ENCODE results near the gene BLOC1S1. TPM values are rescaled to one million over a fixed set of nuclear protein-coding genes. Genes with fewer than 3 reads are reported as not detected.

Gene BLOC1S1
- total and polyA plus RNA-seq, 7 donors, result 127 to 260 (median 185) TPM

- DNase-seq (no peak), ATAC-seq (no peak)
- Histone ChIP-seq H3K9me3 (no peaks in the 10 kb centered on the region), H3K27me3 (ENCODE audit: insufficient read depth in 3 of 3, low read length in 2 of 3) (no peaks in the 10 kb centered on the region), H3K4me1 (no peaks in the 10 kb centered on the region), H3K4me3 (no peak overlapping the region), H3K36me3 (ENCODE audit: insufficient read depth in 1 of 2, low read depth in 1 of 2) (peaks cover 0 to 53% of the 10 kb centered on the region in 2 donors), H3K27ac (no peak overlapping the region)
- TF ChIP-seq CTCF (IDR thresholded peaks at IDR 0.05), result no peak
- intact Hi-C loops (cut with DNase I), result no loop called here
- 54 to 67% (median 57%) methylated on average over 5 of the region's 5 CpGs for WGBS, 3 donors
Measured at GRCh38 chr12:55765736-55766290, 50.0 kb downstream of the BLOC1S1 start.

GRCh38 chr12:55767156-55767555 lies 51.3 kb downstream of the BLOC1S1 start:
- no peaks in the 10 kb centered on the region for H3K27me3 ChIP-seq (ENCODE audit: insufficient read depth in 3 of 3, low read length in 2 of 3)
- ATAC-seq (no peak), DNase-seq (no peak)
- H3K27ac ChIP-seq, result no peak overlapping the region
- peaks cover 0 to 49% of the 10 kb centered on the region in 2 donors for H3K36me3 ChIP-seq (ENCODE audit: insufficient read depth in 1 of 2, low read depth in 1 of 2)
- peaks cover 8% of the 10 kb centered on the region for H3K4me1 ChIP-seq
- 97 to 99% (median 97%) methylated on average over 4 of the region's 4 CpGs for WGBS, 3 donors
- intact Hi-C loops (cut with DNase I), result no loop called here
- TF ChIP-seq CTCF (IDR thresholded peaks at IDR 0.05), result no peak
- H3K4me3 ChIP-seq, result no peak overlapping the region
- no peaks in the 10 kb centered on the region for H3K9me3 ChIP-seq

Other genes with a start within 250 kb of the BLOC1S1 start
- not detected for gene OR6C70, start 245.9 kb upstream of the BLOC1S1 start, total RNA-seq
- not detected for gene OR6C70, start 245.9 kb upstream of the BLOC1S1 start, polyA plus RNA-seq
- not detected for gene OR6C68, start 223.7 kb upstream of the BLOC1S1 start, total RNA-seq
- not detected for gene OR6C68, start 223.7 kb upstream of the BLOC1S1 start, polyA plus RNA-seq
- gene OR6C4, start 166.4 kb upstream of the BLOC1S1 start, total RNA-seq, result not detected
- not detected for gene OR6C4, start 166.4 kb upstream of the BLOC1S1 start, polyA plus RNA-seq
- not detected for gene OR2AP1, start 143.6 kb upstream of the BLOC1S1 start, total RNA-seq
- gene OR2AP1, start 143.6 kb upstream of the BLOC1S1 start, polyA plus RNA-seq, result not detected
- gene OR10P1, start 79.2 kb upstream of the BLOC1S1 start, total RNA-seq, result not detected
- not detected for gene OR10P1, start 79.2 kb upstream of the BLOC1S1 start, polyA plus RNA-seq
- 100 to 1,000 TPM; 297 to 433 (median 350) TPM for gene ITGA7, start 8.1 kb upstream of the BLOC1S1 start, total RNA-seq
- gene ITGA7, start 8.1 kb upstream of the BLOC1S1 start, polyA plus RNA-seq, result 100 to 1,000 TPM in 2 of 3 donors, 10 to 100 TPM in 1; 51.8 to 254 (median 152) TPM
- gene RDH5, start 4.3 kb downstream of the BLOC1S1 start, total RNA-seq, result 10 to 100 TPM; 11.4 to 25.4 (median 16.0) TPM
- gene RDH5, start 4.3 kb downstream of the BLOC1S1 start, polyA plus RNA-seq, result 10 to 100 TPM in 2 of 3 donors, 1 to 10 TPM in 1; 7.0 to 14.0 (median 11.9) TPM
- gene CD63, start 13.0 kb downstream of the BLOC1S1 start, total RNA-seq, result 1,000 to 10,000 TPM in 2 of 4 donors, 100 to 1,000 TPM in 2; 592 to 1,401 (median 983) TPM
- 1,000 to 10,000 TPM; 1,147 to 2,407 (median 1,257) TPM for gene CD63, start 13.0 kb downstream of the BLOC1S1 start, polyA plus RNA-seq
- gene GDF11, start 27.1 kb downstream of the BLOC1S1 start, total RNA-seq, result 1 to 10 TPM in 3 of 4 donors, under 1 TPM in 1; 0.88 to 4.8 (median 1.4) TPM
- gene GDF11, start 27.1 kb downstream of the BLOC1S1 start, polyA plus RNA-seq, result 1 to 10 TPM in 2 of 3 donors, under 1 TPM in 1; 0.34 to 3.7 (median 2.3) TPM
- gene SARNP, start 101.7 kb downstream of the BLOC1S1 start, total RNA-seq, result 10 to 100 TPM; 38.3 to 52.6 (median 43.0) TPM
- 10 to 100 TPM; 72.6 to 98.0 (median 81.5) TPM for gene SARNP, start 101.7 kb downstream of the BLOC1S1 start, polyA plus RNA-seq
- gene ORMDL2, start 102.0 kb downstream of the BLOC1S1 start, total RNA-seq, result 10 to 100 TPM; 12.6 to 27.2 (median 15.0) TPM
- gene ORMDL2, start 102.0 kb downstream of the BLOC1S1 start, polyA plus RNA-seq, result 10 to 100 TPM; 21.6 to 68.2 (median 24.3) TPM
- 10 to 100 TPM; 10.8 to 15.5 (median 12.6) TPM for gene DNAJC14, start 113.5 kb downstream of the BLOC1S1 start, total RNA-seq
- 10 to 100 TPM; 10.5 to 23.8 (median 20.1) TPM for gene DNAJC14, start 113.5 kb downstream of the BLOC1S1 start, polyA plus RNA-seq
- 1 to 10 TPM; 1.4 to 2.8 (median 1.8) TPM for gene MMP19, start 126.9 kb downstream of the BLOC1S1 start, total RNA-seq
- gene MMP19, start 126.9 kb downstream of the BLOC1S1 start, polyA plus RNA-seq, result 1 to 10 TPM in 2 of 3 donors, under 1 TPM in 1; 0.66 to 4.1 (median 1.1) TPM
- 10 to 100 TPM; 14.6 to 20.6 (median 18.0) TPM for gene PYM1, start 211.8 kb downstream of the BLOC1S1 start, total RNA-seq
- gene PYM1, start 211.8 kb downstream of the BLOC1S1 start, polyA plus RNA-seq, result 10 to 100 TPM; 19.0 to 39.8 (median 26.1) TPM
- gene DGKA, start 215.1 kb downstream of the BLOC1S1 start, total RNA-seq, result 1 to 10 TPM; 4.3 to 5.4 (median 4.9) TPM
- gene DGKA, start 215.1 kb downstream of the BLOC1S1 start, polyA plus RNA-seq, result 1 to 10 TPM; 2.0 to 2.6 (median 2.0) TPM
- gene PMEL, start 250.0 kb downstream of the BLOC1S1 start, total RNA-seq, result under 1 TPM in 1 of 4 donors, not detected in 3; 0.37 TPM
- gene PMEL, start 250.0 kb downstream of the BLOC1S1 start, polyA plus RNA-seq, result under 1 TPM; 0.14 to 0.23 (median 0.20) TPM

Data from psoas muscle (tissue), 8 donors.